OCI-LY3 (cell line): ENCODE measurements around the gene ABCA2.

ENCODE experiments used
- EZH2phosphoT487 ChIP-seq: fragments of 200-600 bp; shearing (Covaris generic); IDR thresholded peaks from 2 replicates; pipeline ENCODE4 v1.6.1; 2018; ENCODE audit warnings: antibody characterized with exemption, mixed run types, low read depth
- TF ChIP-seq, protein P1 (sequence below): fragments of 200-600, 300-600 bp; sonication (generic); IDR thresholded peaks from 2 replicates; pipeline ENCODE4 v1.5.1; 2014; ENCODE audit warnings: antibody characterized with exemption, low read length, low read depth

DNA sequence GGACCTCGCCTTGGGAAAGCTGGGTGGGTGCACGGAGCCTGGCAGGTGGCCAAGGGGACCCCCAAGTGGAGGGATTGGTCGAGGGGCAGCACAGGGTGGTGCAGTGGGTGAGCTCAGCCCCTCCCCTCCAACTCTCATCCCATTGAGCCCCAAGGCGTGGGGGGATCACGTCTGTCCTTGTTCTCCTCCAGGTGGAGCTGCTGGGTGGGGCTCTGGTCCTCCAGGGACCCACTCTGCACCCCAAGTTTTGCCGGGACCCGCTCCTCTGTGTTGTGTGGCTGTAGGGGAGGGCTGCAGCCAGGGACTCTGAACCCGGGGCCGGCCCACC, 7.4 kb upstream of the ABCA2 start:
- TF ChIP-seq, protein P1, sequence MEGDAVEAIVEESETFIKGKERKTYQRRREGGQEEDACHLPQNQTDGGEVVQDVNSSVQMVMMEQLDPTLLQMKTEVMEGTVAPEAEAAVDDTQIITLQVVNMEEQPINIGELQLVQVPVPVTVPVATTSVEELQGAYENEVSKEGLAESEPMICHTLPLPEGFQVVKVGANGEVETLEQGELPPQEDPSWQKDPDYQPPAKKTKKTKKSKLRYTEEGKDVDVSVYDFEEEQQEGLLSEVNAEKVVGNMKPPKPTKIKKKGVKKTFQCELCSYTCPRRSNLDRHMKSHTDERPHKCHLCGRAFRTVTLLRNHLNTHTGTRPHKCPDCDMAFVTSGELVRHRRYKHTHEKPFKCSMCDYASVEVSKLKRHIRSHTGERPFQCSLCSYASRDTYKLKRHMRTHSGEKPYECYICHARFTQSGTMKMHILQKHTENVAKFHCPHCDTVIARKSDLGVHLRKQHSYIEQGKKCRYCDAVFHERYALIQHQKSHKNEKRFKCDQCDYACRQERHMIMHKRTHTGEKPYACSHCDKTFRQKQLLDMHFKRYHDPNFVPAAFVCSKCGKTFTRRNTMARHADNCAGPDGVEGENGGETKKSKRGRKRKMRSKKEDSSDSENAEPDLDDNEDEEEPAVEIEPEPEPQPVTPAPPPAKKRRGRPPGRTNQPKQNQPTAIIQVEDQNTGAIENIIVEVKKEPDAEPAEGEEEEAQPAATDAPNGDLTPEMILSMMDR = no peak
- TF ChIP-seq EZH2phosphoT487 = no peak
